K562 (cell line): ENCODE results near the gene EFCAB9. TPM values are rescaled to one million over a fixed set of nuclear protein-coding genes. Genes with fewer than 3 reads are reported as not detected.

Experiments
- ARID2 ChIP-seq: fragments of 450-650 bp; IDR thresholded peaks from 2 replicates; pipeline ENCODE4 v1.6.1; 2017; ENCODE audit warnings: antibody characterized with exemption, mild to moderate bottlenecking
- EP300 ChIP-seq: IDR thresholded peaks from 2 replicates; pipeline ENCODE4 v1.6.1; 2012; ENCODE audit warnings: low read length, improper control_type of control experiment
- HINFP ChIP-seq: fragments of 450-650 bp; conservative IDR thresholded peaks from 2 replicates; pipeline ENCODE4 v1.6.1; 2016; ENCODE audit warnings: missing genetic modification characterization, low read depth, mild to moderate bottlenecking, control low read depth, missing compliant biosample characterization
- KAT7 ChIP-seq: sonication (generic); formaldehyde crosslinking; IDR thresholded peaks from 2 replicates; pipeline ENCODE4 v1.8.0; 2022; ENCODE audit warnings: missing genetic modification reagents, mild to moderate bottlenecking, borderline replicate concordance
- NR0B1 ChIP-seq: fragments of 450-650 bp; IDR thresholded peaks from one replicate; pipeline ENCODE4 v1.6.1; 2018; ENCODE audit warnings: mild to moderate bottlenecking, moderate library complexity; ENCODE audit not compliant: partially characterized antibody
- PHF21A ChIP-seq: fragments of 450-650 bp; IDR thresholded peaks from 2 replicates; pipeline ENCODE4 v1.6.1; 2017; ENCODE audit warnings: low read depth, borderline replicate concordance
- RERE ChIP-seq: sonication (generic); formaldehyde crosslinking; IDR thresholded peaks from 2 replicates; pipeline ENCODE4 v1.8.0; 2023; ENCODE audit warnings: missing genetic modification reagents, mild to moderate bottlenecking, borderline replicate concordance
- SAFB ChIP-seq: fragments of 200-400 bp; formaldehyde crosslinking; IDR thresholded peaks from 2 replicates; pipeline ENCODE4 v1.6.1; 2017; ENCODE audit warnings: low read depth, low read length, borderline replicate concordance
- TFAP4 ChIP-seq: sonication (generic); formaldehyde crosslinking; IDR thresholded peaks from 2 replicates; pipeline ENCODE4 v1.8.0; 2022; ENCODE audit warnings: missing genetic modification reagents, mild to moderate bottlenecking, moderate library complexity, borderline replicate concordance
- ZMIZ1 ChIP-seq, 2 experiments: fragments of 150-350 bp in 1 of 2; IDR thresholded peaks; 2 replicates each; pipeline ENCODE4 v1.6.1; 2012 to 2016; ENCODE audit warnings: low read depth in 2 of 2, low read length in 2 of 2, mild to moderate bottlenecking in 1 of 2, moderate library complexity in 1 of 2
- ZNF263 ChIP-seq: sonication (generic); formaldehyde crosslinking; IDR thresholded peaks from 2 replicates; pipeline ENCODE4 v1.8.0; 2022; ENCODE audit warnings: mild to moderate bottlenecking, missing genetic modification reagents, borderline replicate concordance
- ZNF324 ChIP-seq: fragments of 250-450 bp; sonication (Bioruptor Pico); IDR thresholded peaks from 2 replicates; pipeline ENCODE4 v1.4.0; 2020; ENCODE audit warnings: mild to moderate bottlenecking
- polyA plus RNA-seq, 8 experiments: library from polyadenylated mRNA; depleted of rRNA in 4 of 8; stranded (reverse) in 5 of 8; unstranded in 3 of 8; fragments of >200 nt; fragmentation: Nextera tagmentation in 2 of 8; fragmentation: Illumina TruSeq in 1 of 8; extraction: Ambion mirVana in 2 of 8; extraction: Trizol in 1 of 8; gene quantifications; 2 replicates each; pipeline versions ENCODE4 v1.2.1 to v1.2.3, GENCODE V29; 2011 to 2014; ENCODE audit warnings: inconsistent platforms in 1 of 8, missing spikeins in 1 of 8
- total RNA-seq, 7 experiments: library from RNA; depleted of rRNA in 6 of 7; stranded (reverse); fragments of >200 nt in 6 of 7; fragmentation: Illumina TruSeq in 2 of 7; extraction: Trizol in 2 of 7; gene quantifications; 2 replicates each; pipeline versions ENCODE4 v1.2.1 to v1.2.3, GENCODE V29; 2011 to 2021; ENCODE audit warnings: low replicate concordance in 1 of 7

EFCAB9 gene
- total and polyA plus RNA-seq, 9 of the 15 experiments (the other 6 are each of a cell fraction or from before 2014, with no cell fraction given), result not detected

GRCh38 chr5:172150514-172151425 is 43.2 kb upstream of the EFCAB9 start (continued):
- TF ChIP-seq ZMIZ1 (IDR thresholded peaks at IDR 0.05; ENCODE audit: low read depth in 2 of 2, low read length in 2 of 2), result no peak
- TF ChIP-seq TFAP4 (CRISPR knock-in tag), result peak; percentile 50; the same call in 1 of the 2 replicates
- no peak for TF ChIP-seq PHF21A
- 0 out of 2 replicates have a peak, but pooled peaks have one; percentile 18 for TF ChIP-seq ZNF263 (CRISPR knock-in tag)
- TF ChIP-seq ZNF324 (CRISPR knock-in tag), result peak; percentile 62; the same call in 1 of the 2 replicates
- TF ChIP-seq SAFB, result no peak
- no peak for TF ChIP-seq KAT7 (CRISPR knock-in tag)
- TF ChIP-seq EP300, result peak; percentile 41; the same call in 1 of the 2 replicates
- TF ChIP-seq HINFP (tag), result 0 out of 2 replicates have a peak, but pooled peaks have one; percentile 20
- no peak for TF ChIP-seq ARID2
- no peak for TF ChIP-seq NR0B1
- no peak for TF ChIP-seq RERE (CRISPR knock-in tag)
